RWPE1 (cell line): ENCODE data around the gene BCOR.

ENCODE experiments used
- CTCF ChIA-PET: fragments of 350-600 bp; sonication (Branson Sonifier 250); formaldehyde crosslinking; extraction: SDS; loops from one replicate; lab custom pipeline; 2021; lab: Yijun Ruan, JAX
- POLR2A ChIA-PET: fragments of 400-600 bp; formaldehyde crosslinking; extraction: SDS; loops from one replicate; lab custom pipeline; 2020; ENCODE audit warnings: antibody characterized with exemption; ENCODE audit not compliant: low non-redundant PET; lab: Yijun Ruan, JAX
- DNase-seq: peaks from one replicate; pipeline ENCODE4 v3.0.0; 2012; ENCODE audit warnings: low spot score
- H3K27ac ChIP-seq: fragments of 450-650 bp; 2 replicates; pipeline ENCODE4 v1.5.1; 2017
- CTCF ChIP-seq: fragments of 450-650 bp; conservative IDR thresholded peaks from 2 replicates; pipeline ENCODE4 v1.5.1; 2017; ENCODE audit warnings: low read depth, mild to moderate bottlenecking

Gene BCOR

GRCh38 chrX:40085714-40086113, 12.0 kb downstream of the BCOR start:
- no peak for TF ChIP-seq CTCF
- DNase-seq, result no peak
- POLR2A ChIA-PET, result no interaction called here
- peak overlapping the region; percentile 82 for H3K27ac ChIP-seq
- CTCF ChIA-PET, result interaction anchor here (0.7 kb wide), 1 partner anchor 495 kb away, joined by 4 read pairs; the partner anchor contains the start of gene ATP6AP2

- H3K27ac ChIP-seq, result peak overlapping the region; percentile 82
- DNase-seq, result no peak
- ChIA-PET POLR2A (interaction anchor here (0.5 to 0.6 kb wide), 2 partner anchors 11 to 178 kb away, joined by 3 read pairs; no protein-coding TSS in a partner anchor), CTCF (interaction anchor here (0.7 kb wide), 1 partner anchor 495 kb away, joined by 4 read pairs; the partner anchor contains the start of gene ATP6AP2)
- no peak for TF ChIP-seq CTCF
Observed at GRCh38 chrX:40085102-40085551, 12.6 kb downstream of the BCOR start.

- TF ChIP-seq CTCF, result no peak
- DNase-seq, result no peak
- POLR2A ChIA-PET, result interaction anchor here (0.5 to 0.6 kb wide), 2 partner anchors 12 to 178 kb away, joined by 3 read pairs; no protein-coding TSS in a partner anchor
- peak overlapping the region; percentile 82 for H3K27ac ChIP-seq
- CTCF ChIA-PET, result interaction anchor here (0.7 kb wide), 1 partner anchor 496 kb away, joined by 4 read pairs; the partner anchor contains the start of gene ATP6AP2
Observed at GRCh38 chrX:40084471-40085101, 13.2 kb downstream of the BCOR start.

- peak overlapping the region; percentile 82 for H3K27ac ChIP-seq
- DNase-seq, result no peak
- TF ChIP-seq CTCF, result no peak
- POLR2A ChIA-PET, result no interaction called here
- CTCF ChIA-PET, result no interaction called here
Observed at GRCh38 chrX:40083979-40084359, 13.8 kb downstream of the BCOR start.

- ChIA-PET CTCF (no interaction called here), POLR2A (no interaction called here)
- H3K27ac ChIP-seq, result peak overlapping the region; percentile 82
- TF ChIP-seq CTCF, result no peak
- DNase-seq, result no peak
Observed at GRCh38 chrX:40083120-40083978, 14.4 kb downstream of the BCOR start.

DNA sequence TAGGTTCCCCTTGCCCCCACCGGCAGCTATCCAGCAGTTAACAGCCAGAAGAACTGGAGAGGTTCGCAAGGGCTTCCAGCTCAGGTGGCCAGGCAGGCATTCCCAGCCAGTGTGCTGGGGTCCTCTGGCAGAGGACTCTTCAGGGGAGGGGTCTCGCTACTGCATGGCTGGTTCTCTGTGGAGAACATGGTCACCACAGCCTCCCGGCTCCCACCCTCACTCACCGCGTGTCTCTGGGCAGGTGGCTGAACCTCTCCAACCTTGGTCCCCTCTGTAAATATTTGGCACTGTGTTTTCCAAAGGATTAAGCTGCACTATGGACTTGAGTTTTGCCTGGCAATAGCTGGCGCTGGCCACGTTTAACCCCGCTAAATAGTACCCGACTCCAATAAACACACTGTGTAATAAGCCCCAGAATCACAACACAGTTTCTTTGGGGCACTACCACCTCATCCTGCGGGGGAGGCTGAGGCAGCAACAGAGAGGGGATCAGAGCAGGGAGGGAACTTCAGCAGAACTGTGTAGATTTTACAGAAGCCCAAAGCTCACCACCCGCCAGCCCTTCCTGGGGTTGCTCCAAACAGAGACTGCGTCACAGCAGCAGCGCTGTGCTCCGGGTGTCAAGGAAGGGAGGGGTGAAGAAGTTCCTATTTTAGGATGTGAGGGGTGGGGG, 15.2 kb downstream of the BCOR start:
- DNase-seq, result no peak
- ChIA-PET POLR2A (no interaction called here), CTCF (no interaction called here)
- H3K27ac ChIP-seq, result peak overlapping the region; percentile 82
- no peak for TF ChIP-seq CTCF
